GM18511 (cell line): ENCODE data around the gene MCF2L.
"Not testable (repeated sequence)": the region's sequence is repeated elsewhere in the genome, so short reads cannot be mapped to it uniquely, and the experiment has no call there.

Experiments
- ATAC-seq: cut with Tn5 transposase; IDR thresholded peaks from one replicate; pipeline ENCODE4 v1.9.1; 2021; ENCODE audit warnings: mild to moderate bottlenecking, moderate library complexity; ENCODE audit not compliant: unreplicated experiment

Gene MCF2L

DNA sequence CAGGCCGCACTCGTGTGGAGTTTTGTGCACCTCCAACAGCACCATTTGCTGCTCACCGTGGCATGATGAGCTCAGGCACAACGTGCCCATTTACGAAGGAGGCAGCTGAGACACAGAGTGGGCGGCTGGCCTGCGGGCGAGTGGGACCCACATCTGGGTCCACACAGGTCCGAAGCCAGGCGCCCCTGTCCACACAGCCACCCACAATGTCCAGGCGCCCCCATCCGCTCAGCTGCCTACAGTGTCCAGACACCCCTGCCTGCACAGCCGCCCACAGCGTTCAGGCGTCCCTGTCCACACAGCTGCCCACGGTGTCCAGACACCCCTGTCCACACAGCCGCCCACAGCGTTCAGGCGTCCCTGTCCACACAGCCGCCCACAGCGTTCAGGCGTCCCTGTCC, 94.1 kb downstream of the MCF2L start:
- no peak for ATAC-seq

DNA sequence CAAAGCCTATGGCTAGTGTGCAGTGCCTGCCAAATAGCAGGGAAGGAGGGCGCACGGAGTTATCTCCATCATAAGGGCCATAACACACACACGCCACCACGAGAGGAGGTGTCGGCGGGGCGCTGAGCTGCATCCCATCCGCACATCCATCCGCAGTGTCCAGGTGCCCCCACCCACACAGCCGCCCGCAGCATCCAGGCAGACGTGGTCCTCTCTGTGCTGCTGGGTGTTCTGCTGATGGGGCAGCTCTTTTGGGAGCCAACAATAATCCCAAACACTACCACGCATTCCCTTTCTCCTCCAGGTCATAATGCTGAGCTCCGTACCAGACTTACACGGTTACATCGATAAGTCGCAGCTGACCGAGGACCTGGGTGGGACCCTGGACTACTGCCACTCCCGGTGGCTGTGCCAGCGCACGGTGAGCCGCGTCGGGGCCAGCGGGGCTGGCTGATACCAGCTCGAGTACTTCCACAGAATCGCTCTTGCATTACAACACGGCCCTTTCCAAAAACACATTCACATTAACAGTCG, 95.1 kb downstream of the MCF2L start:
- ATAC-seq = no peak

DNA sequence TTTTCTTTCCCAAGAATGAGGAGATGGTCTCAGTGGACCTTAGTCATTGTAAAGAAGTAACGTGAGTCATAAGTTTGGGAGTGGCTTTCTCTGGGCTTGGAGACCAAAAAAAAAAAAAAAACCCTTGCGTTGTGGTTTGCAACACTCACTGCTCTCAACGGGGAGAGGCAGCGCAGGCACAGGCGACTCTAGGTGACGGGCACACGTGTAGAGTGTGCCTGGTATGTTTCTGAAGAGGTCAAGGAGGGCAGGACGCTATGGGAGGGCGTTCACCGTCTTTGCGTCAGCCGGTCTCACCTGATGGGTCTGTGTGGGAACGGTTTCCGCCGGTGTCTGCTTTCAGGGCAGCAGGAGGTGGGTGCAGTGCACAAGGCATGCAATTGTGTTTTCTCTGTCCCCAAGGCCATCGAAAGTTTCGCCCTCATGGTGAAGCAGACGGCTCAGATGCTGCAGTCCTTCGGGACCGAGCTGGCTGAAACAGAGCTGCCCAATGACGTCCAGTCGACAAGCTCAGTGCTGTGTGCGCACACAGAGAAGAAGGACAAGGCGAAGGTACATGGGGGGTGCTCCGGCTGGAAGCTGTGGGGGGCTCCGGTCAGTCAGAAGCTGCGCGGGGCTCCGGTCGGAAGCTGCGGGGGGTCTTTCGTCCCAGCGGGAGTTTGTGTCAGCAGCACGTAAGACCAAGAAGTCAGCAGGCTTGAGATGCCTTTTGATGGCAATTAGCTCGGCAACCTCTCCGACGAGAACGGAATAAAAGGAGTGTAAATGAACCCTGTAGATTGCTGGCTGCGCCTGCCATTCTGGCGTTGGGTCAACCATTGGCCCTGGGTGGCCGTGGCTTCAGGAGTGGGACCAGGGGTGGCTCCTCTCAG, 95.8 kb downstream of the MCF2L start:
- no peak for ATAC-seq

DNA sequence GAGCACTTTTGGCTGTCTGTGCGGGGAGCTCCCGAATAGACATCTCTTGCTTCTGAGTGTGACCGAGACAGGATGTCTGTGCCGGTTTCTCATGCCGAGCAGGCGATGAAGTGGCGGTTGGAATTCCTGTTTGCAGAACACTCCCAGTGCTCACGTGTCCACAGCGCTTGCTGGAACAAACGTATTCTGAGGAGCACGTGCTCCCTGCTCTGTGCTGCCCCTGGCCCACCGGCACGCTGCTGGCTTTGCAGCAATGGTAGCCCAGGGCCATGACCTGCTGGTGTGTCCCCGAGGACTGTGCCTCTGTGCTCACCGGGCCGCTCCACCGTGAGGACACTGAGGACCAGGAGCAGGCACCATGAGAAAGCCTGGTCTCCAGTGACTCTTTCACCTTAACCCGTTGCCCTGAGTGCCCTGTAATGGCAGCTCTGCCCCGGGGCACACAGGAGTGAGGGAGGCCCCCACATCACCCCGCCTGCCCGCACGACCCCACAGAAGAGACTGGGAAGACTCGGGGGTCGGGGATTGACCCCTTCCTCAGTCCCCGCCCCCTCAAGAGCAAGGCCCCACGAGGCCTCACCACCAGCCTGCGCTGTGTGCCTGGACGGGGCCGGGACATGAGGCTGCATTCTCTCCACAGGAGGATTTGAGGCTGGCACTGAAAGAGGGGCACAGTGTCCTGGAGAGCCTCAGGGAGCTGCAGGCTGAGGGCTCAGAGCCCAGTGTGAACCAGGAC, 96.6 kb downstream of the MCF2L start:
- ATAC-seq = no peak

DNA sequence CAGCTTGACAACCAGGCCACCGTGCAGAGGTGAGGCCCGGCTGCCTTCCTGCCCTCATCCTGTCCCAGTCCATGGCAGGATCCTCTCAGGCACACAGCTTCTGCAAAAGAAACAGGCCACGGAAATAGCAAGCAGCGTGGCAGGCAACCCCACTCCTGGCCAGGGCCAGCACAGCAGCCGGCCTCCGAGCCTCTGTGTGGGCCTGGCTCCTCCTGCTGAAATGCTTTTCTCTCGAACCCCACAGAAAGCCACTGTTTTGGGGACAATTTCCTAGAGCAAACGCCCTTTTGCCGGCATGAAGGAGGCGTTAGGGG, 97.1 kb downstream of the MCF2L start:
- no peak for ATAC-seq

DNA sequence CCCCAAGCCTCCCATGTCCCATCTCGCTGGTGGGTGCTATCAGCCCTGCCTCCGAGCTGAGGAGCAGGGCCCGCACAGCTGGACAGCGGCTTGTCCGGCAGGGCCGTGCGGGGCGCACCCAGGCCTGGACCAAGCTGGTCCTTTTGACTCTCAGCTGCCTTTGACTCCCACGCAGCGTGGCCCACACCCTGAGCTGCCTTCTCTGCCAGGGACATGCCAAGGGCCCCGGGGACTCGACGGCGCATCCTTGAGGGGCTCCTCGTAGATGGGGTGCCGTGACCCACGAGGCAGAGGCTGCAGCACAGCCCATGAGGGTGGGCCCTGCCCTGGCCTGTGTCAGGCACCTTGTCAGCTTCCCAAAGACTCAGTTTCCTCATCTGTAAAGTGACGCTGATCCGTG, 97.7 kb downstream of the MCF2L start:
- no peak for ATAC-seq

DNA sequence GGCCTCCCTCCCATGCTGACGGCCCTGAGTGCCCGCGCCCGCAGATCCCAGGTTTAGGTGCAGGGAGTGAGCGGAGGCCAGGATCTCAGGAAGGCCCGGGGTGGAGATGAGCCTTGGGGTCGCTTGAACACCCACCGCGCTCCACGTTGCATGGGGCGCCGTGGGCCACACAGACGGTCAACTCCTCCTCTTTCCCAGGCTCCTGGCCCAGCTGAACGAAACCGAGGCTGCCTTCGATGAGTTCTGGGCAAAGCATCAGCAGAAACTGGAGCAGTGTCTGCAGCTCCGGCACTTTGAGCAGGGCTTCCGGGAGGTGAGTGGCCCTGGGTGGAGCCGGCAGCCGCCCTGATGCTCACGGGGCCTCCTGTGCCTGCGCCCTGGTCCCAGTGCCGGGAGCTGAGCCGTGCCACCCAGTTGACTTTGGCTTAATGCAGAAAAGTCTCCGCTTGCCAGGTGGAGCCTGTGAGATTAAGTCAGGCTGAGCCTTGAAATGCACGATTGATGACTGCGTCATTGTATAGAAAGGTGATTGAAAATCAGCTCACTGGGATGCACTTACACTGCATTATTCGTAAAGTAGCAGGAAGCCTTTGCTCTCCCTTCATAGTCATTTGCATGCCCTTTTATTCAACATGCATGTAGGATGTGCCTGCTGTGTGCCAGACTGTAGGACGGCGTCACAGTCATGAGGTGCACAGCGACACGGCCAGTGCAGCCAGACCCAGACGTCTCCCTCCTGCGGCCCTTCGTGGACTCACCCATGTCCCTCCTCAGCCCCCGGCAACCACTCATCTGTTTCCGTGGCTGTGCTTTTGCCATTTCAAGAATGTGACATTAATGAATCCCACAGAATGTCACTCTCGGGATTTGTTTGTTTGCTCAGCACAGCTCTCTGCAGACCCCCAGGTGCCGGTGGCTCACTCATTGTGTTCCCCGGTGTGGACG, 101.1 kb downstream of the MCF2L start:
- ATAC-seq = no peak

DNA sequence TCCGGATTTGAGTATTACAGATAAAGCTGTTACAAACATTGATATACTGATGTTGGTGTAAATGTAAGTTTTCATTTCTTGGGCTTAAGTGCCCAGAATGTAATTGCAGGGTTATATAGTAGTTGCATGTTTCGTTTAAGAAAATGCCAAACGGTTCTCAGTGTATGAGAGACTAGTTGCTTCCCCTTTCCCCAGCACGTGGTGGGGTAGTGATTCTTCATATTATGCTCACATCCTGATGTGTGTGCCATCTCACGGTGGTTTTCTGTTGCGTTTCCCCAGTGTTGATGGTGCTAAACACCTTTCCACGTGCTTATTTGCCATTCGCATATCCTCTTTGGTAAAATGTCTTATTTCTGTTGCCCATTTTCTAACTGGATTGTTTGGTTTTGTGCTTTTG, 101.8 kb downstream of the MCF2L start:
- ATAC-seq = no peak

DNA sequence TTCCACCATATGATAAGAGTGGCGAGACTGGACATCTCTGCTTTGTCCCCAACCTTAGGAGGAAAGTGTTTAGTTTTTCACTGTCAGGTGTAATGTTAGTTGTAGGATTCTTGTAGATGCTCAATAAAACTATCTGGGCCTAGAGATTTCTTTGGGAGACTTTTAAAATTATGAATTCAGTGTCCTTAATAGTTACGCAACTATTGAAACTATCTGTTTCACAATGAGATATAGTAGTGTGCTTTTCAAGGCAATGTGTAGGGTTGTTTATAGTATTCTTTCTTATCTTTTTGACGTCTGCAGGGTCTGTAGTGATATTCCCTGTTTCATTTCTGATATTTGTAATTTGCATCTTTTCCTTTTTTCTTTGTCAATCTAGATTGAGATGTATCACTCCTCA, 103.4 kb downstream of the MCF2L start:
- ATAC-seq = no peak

DNA sequence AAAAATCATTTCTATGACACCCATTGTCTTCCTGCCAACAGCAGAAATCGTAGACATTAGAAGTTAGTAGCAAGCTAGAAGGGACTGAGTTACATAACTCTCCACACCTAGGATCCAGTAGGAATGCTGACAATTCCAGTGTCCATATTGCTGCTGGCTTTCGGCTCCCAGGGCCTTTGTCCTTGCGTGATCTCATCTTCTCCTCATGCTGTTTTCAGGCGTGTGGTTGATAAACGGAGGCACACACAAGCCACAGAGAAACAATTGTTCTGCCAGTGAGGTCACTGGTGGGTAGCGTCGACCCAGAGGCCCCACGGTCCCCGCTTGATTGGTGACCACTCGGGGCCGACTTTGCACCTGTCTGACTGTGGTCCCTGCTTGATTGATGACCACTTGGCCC, 104.9 kb downstream of the MCF2L start:
- ATAC-seq = no peak

DNA sequence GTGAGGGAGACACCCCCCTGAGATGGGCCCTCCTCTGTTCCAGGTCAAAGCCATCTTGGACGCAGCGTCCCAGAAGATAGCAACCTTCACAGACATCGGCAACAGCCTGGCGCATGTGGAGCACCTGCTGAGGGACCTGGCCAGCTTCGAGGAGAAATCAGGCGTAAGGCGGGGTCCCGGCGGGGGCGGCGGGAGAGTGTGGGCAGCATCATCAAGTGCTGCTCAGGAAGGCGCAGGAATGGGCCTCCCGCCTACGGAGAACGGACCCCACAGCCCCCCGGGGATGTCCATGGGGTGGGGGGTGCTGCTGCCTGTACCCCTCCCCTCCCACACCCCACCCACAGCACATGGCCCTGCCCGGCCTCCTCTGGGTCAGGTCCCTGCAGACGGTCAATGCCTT, 105.4 kb downstream of the MCF2L start:
- ATAC-seq = no peak

DNA sequence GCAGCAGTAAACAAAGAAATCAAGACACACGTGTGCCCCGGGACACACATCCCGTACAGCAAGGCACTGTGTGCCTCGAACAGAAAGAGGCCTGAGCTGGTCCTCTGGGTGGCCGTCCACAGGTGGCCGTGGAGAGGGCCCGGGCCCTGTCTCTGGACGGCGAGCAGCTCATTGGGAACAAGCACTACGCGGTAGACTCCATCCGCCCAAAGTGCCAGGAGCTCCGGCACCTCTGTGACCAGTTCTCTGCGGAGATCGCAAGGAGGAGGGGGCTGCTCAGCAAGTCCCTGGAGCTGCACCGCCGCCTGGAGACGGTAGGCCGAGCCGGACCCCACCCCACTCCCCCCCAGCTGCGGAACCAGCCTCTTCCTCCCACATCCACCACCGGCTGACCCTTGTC, 105.9 kb downstream of the MCF2L start:
- ATAC-seq = no peak

DNA sequence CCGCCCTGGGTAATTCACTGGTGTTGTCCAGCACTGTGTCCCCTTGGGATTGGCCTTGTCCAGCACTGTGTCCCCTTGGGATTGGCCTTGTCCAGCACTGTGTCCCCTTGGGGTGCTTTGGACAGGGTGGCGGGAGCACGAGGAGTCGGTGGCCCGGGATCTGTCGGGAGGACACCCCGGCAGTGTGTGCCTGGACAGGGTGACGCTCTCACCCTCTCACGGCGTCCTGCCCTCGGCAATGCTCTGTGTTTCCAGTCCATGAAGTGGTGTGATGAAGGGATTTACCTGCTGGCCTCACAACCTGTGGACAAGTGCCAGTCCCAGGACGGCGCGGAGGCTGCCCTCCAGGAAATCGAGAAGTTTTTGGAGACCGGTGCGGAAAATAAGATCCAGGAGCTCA, 106.7 kb downstream of the MCF2L start:
- ATAC-seq = no peak

DNA sequence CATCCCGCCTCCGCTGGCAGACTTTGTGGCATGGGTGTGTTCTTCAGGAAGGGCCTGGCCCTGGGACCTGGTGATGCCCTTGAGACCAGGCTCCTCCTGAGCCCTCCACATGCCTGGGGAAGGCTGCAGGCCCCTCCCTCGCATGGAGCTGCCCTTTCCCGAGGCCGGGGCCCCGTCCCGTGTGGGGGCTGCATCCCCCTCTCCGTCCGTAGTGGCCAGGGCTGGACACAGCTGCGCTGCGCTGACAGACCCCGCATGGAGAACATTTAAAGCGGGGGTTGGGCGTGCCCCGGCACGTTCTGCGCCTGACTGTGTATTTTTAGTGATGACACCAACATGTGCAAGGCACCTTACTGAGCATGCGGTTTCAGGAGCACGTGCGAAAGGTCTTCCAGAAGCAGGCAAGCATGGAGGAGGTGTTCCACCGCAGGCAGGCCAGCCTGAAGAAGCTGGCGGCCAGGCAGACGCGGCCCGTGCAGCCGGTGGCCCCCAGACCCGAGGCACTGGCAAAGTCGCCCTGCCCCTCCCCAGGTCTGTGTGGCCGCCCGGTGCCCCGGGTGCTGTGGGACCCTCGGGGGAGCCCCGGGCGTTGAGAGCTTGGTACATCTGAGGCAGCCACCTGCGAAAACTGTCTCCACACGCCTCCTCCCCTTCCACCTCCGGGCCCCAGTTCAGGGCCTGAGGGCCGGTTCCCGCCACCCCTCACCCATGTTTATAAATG, 107.8 kb downstream of the MCF2L start:
- no peak for ATAC-seq

DNA sequence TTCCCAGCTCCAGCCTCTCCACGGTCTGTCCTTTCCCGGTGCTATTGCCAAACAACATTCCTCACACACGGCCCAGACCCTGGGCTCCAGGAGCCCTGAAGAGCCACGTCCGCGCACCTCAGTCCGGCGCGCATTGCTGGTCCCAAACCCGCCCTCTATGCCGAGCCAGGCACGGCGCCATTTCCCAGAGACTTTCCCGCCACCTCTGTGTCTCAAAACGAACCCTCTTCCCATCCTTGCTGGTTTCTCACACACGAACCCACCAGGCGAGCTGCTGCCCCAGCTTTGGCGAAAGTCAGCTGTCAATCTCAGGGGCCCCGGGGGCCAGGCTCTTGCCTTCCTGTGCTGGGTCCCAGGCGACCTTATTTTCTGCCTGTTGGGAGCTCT, 108.5 kb downstream of the MCF2L start:
- no peak for ATAC-seq

DNA sequence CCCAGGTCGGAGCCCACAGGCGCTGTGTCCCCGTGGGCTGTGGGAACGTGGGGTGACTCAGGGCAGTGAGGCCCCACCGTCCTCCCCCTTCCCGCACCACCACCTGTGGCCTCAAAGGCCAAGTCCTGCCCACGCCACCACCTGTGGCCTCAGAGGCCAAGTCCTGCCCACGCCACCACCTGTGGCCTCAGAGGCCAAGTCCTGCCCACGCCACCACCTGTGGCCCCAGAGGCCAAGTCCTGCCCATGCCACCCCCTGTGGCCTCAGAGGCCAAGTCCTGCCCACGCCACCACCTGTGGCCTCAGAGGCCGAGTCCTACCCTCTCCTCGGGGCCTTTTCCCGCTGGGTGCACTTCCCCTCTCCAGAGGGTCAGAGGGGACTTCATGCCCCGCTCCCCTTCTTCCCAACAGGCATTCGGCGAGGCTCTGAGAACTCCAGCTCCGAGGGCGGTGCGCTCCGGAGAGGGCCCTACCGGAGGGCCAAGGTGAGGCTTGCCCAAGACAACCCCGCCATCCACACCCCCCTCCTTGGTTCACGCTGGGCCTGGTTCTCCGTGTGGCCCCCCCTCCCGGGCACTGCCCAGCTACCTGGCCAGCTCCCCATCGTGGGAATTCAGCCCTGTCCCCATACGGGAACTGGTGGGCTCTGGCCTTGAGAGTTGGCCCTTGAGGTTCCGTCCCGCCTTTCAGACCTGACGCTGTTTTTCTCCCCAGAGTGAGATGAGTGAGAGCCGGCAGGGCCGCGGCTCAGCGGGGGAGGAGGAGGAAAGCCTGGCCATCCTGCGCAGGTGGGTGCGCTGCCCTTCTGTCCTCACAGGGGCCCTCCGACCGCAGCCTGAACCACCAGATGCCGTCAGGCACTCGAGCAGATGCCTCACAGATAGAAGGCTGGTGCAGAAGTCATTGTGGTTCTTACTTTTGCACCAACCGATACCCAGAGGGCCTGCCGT, 109.2 kb downstream of the MCF2L start:
- no peak for ATAC-seq

DNA sequence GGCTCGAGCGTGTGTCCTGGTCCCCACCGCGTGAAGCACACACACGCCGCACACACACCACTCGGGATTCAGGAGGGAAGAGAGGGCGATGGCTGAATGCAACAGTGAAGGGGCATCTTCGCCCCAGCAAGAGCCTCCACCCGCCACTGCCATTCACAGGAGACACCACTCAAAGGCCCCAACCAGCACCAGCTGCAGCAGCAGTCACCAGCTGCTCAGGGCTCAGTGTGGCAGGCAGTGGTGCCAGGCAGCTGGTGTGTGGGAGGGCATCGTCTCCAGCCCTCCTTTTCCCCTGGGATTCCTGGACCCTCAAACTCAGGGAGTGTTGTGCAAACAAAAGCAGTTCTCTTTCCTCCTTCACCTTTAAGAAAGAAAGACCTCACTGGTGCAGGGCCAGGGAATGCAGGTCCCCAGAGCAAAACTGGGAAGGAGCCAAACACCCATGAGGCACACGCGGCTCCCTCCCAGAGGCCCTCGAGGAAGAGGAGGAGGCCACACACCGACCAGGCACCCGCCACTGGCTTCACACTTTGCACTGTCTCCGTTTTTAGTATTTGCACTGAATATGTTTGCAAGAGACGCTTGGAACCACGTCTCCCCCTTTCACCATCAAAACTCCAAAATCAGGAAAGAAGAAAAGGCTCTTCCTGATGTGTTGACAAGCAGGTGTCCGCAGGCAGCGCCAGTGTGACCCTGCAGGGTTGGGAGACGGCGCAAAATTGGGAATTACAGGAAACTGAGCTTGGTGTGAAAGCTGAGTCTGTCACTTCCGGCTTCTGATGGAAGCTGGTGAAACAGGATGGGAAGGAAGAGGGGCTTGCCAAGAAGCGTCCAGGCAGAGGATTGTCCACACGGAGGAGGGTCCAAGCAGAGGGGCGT, 110.1 kb downstream of the MCF2L start:
- ATAC-seq = no peak

DNA sequence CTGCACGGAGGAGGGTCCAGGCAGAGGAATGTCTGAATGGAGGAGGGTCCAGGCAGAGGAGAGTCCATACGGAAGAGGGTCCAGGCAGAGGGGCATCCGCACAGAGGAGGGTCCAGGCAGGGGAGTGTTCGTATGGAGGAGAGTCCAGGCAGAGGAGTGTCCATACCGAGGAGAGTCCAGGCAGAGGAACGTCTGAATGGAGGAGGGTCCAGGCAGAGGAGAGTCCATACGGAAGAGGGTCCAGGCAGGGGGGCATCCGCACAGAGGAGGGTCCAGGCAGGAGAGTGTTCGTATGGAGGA, 110.7 kb downstream of the MCF2L start:
- not testable (repeated sequence) for ATAC-seq

DNA sequence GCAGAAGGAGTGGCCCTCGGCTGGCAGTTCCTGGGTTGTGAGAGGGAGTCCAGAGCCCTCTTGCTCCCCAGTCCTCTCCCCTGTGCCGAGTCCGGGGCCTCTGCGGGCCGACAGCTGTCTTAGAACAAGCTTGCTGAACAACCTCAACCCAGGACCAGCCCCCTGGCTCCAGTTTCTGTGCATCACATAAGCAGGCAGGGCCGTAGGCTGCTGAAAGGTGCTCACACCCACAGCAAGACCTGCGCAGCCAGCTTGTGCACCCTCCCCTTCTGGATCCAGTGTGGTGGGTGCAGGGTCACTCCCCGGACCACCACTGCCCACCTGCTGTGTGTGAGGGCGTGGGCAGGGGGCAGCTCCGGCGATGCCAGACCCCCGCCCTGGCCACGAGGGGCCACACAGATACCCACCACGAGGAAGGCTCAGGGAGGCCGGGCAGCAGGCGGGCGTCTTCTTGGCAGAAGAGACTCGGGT, 111.4 kb downstream of the MCF2L start:
- ATAC-seq = no peak
